ENCODE measurements around the gene OAS2.
"Not testable (repeated sequence)": the region's sequence is repeated elsewhere in the genome, so short reads cannot be mapped to it uniquely, and the experiment has no call there.

Gene OAS2

DNA sequence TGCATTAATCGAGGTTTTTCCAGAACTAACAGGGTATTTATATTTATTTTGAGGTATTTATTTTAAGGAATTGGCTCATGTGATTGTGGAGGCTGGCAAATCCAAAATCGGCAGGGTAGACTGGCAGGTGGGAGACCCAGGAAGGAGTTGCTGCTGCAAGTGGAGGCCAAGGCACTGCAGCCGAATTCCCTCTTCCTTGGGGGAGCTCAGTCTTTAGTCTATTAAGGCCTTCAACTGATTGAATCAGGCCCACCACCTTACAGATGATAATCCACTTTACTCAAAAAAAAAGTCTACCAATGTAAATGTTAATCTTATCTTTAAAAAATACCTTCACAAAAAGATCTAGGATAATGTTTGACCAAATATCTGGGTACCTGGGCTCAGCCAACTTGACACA lies 1.2 kb upstream of the OAS2 start:
- no peak for DNase-seq
- in situ Hi-C loops (cut with MboI; ENCODE audit: low pct_unique_long_range_greater_than_20kb, low sequenced_read_pairs), result no loop called here

DNA sequence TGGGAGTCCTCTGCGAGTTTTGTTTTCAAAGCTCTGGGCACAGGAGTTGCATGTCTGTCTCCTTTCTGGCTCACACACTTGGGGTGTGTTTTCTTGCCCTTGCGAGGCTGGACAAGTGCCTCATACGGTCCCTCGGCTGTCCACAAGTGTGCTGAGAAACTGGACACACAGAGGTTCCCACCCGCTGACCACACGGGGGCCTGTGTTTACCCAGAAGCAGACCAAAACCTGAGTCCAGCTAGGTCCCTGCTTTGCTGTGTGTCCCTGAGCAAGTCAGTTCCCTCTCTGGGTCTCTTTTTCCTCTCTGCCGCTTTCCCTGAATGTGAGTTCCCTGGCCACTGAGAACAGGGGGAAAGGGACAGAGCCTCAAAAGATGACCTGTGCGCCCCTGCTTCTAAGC lies 678 bp upstream of the OAS2 start:
- in situ Hi-C loops (cut with MboI; ENCODE audit: low pct_unique_long_range_greater_than_20kb, low sequenced_read_pairs), result no loop called here
- DNase-seq, result no peak

DNA sequence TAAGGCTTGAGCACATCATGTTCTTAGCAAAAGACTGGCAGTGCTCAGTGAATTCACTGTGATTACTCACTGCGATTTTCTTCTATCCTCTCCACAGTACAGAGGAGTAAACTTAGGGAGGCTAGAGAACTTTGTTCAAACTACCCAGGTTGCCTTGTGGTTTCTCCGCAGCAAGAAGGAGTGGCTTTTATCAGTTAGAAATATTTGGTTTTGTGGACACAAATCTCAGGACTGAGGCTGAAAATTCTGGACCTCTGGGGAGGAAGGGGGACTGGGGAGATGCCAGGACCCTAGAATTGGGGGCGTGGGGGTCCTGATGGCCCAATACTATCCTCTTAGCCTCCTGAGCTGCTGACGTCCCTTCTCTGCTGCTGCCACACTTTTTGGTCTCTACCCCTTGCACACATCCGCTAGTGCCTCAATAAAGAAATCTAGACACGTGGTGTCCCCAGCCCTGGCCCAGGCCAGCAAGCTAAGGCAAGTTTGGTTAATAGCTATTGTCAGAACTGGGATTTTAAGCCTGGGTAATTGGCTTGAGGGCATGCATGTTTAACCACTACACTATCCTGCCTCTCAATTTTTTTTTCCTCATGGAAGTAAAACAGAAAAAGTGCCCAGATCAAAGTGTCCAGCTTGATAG lies 842 bp downstream of the OAS2 start:
- no peak for DNase-seq
- in situ Hi-C loops (cut with MboI; ENCODE audit: low pct_unique_long_range_greater_than_20kb, low sequenced_read_pairs), result no loop called here

DNA sequence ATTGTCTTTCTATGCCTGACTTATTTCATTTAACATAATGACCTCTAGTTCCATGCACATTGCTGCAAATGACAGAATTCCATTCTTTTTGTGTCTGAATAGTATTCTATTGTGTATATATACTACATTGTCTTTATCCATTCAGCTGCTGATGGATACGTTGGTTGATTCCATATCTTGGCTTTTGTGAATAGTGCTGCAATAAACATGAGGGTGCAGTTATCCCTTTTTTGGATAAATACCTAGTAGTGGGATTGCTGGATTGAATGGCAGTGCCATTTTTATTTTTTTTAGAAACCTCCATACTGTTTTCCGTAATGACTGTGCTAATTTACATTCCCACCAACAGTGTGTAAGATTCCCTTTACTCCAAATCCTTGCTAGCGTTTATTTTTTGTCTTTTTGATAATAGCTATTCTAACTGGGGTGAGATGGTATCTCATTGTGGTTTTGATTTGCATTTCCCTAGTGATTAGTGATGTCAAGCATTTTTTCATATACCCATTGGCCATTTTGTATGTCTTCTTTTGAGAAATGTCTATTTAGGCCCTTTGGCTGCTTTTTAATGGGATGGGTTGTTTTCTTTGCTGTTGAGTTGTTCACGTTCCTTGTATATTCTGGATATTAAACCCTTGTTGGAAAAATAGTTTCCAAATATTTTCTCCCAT lies 2.3 kb downstream of the OAS2 start:
- no peak for DNase-seq
- in situ Hi-C loops (cut with MboI; ENCODE audit: low pct_unique_long_range_greater_than_20kb, low sequenced_read_pairs), result no loop called here

DNA sequence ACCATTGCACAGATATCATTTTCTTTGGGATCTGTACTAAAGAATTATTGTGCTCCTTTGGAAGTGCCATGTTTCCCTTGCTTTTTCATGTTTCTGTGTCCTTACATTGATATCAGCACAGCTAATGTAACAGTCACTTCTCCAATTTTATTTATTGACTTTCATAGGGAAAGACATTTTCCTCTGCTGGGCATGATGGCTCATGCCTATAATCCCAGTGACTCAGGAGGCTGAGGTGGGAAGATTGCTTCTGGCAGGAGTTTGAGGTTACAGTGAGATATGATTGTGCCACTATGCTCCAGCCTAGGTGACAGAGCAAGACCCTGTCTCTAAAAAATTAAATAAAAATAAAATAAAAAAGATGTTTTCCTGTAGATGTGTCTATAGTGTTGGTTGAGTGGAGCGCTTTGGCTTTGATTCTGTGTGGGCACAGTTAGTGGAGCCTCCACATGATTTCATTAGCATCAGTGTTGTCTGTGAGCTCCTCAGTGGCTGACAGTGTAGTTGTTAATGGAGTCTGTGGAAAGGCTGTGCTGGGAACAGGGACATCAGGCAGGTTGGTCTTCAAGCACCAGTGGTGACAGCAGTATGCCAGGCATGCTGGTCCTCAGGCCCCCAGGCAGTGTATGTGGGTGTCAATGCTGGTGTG lies 7.4 kb downstream of the OAS2 start:
- in situ Hi-C loops (cut with MboI; ENCODE audit: low pct_unique_long_range_greater_than_20kb, low sequenced_read_pairs), result no loop called here
- no peak for DNase-seq

DNA sequence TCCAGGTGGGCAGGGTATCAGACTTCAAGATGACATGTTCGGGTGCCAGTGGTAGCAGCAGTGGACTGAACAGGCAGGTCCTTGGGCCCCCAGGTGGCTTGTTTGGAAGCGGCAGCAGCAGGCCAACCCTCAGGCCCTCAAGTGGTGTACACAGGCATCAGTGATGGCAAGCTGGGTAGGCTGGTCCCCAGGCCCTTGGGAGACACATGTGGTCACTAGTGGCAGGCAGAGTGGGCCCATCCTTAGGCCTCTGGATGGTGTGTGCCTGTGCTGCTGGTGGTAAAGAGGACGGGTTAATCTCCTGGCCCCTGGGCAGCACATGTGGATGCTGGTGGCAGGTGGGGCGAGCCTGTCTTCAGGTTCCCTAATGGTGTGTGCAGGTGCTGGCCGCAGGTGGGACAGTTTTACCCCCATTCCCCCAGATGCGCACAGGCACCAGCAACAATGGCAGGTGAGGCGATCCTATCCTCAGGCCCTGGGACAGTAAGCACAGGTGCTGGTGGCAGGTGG lies 8.0 kb downstream of the OAS2 start:
- in situ Hi-C loops (cut with MboI; ENCODE audit: low pct_unique_long_range_greater_than_20kb, low sequenced_read_pairs), result no loop called here
- DNase-seq, result no peak

DNA sequence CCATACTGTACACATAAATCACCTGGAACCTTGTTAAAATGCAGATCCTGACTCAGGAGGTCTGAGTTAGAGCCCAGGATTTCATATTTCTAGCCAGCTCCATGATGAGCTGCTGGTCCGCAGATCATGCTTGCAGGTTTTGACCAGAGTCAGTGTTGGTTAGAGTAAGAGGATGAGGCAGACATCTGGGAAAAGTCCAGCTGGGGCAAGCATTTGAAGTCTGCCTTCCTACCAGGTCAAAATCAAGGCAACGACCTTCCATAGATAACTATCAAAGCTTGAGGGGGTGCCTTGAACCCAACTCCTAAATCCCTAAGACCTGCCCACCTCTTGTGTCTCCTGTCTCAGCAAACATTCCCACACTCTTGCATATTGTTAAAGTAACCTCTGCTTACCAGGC lies 9.2 kb downstream of the OAS2 start:
- in situ Hi-C loops (cut with MboI; ENCODE audit: low pct_unique_long_range_greater_than_20kb, low sequenced_read_pairs), result no loop called here

DNA sequence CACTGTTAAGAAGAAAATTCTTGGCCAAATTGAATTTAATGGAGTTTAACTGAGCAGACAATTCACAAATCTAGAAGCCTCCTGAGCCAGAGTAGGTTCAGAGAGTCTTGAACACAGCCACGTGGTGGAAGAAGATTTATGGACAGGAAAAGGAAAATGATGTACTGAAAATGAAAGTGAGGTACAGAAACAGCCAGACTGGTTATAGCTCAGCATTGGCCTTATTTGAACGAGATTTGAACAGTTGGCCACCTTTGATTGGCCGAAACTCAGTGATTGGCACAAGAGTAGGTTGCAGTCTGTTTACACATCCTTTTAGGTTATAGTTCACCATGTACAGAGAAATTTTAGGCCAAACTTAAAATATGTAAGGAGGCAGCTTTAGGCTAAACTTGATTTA lies 9.9 kb downstream of the OAS2 start:
- no peak for DNase-seq
- in situ Hi-C loops (cut with MboI; ENCODE audit: low pct_unique_long_range_greater_than_20kb, low sequenced_read_pairs), result no loop called here

More for the DNA sequence above, 9.2 kb downstream of the OAS2 start:
- no peak for DNase-seq

DNA sequence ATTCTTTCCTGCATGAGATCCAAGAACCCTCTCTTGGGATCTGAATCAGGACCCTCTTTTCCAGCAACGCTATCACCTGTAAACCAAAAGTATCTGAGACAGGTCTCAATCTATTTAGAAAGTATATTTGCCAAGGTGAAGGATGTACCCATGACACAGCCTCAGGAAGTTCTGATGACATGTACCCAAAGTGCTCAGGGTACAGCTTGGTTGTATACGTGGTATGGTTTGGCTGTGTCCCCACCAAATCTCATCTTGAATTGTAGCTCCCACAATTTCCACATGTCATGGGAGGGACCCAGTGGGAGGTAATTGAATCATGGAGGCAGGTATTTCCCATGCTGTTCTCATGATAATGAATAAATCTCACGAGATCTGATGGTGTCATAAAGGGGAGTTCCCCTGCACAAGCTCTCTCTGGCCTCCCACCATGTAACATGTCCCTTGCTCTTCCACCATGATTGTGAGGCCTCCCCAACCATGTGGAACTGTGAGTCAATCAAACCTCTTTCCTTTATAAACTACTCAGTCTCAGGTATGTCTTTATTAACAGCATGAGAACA lies 10.6 kb downstream of the OAS2 start:
- in situ Hi-C loops (cut with MboI; ENCODE audit: low pct_unique_long_range_greater_than_20kb, low sequenced_read_pairs); DNase-seq: not testable (repeated sequence)

DNA sequence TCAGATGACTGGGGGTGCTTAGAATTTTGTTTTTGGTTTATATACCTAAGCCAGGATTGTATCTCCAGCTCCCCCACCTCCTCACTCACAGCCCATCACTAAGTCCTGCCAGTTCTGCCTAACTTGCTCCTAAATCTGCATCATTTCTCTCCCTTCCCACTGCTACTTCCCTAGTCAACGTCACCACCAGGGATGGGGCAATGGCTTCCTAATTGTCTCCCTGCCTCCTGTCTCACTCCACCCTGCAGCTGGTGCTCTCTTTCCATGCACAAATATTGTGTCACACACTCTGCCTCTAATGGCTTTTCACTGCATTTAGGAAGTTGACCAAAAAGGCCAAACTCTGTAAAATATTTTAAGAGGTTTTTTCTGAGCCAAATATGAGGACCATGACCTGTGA lies 11.5 kb downstream of the OAS2 start:
- DNase-seq, result no peak
- in situ Hi-C loops (cut with MboI; ENCODE audit: low pct_unique_long_range_greater_than_20kb, low sequenced_read_pairs), result no loop called here

DNA sequence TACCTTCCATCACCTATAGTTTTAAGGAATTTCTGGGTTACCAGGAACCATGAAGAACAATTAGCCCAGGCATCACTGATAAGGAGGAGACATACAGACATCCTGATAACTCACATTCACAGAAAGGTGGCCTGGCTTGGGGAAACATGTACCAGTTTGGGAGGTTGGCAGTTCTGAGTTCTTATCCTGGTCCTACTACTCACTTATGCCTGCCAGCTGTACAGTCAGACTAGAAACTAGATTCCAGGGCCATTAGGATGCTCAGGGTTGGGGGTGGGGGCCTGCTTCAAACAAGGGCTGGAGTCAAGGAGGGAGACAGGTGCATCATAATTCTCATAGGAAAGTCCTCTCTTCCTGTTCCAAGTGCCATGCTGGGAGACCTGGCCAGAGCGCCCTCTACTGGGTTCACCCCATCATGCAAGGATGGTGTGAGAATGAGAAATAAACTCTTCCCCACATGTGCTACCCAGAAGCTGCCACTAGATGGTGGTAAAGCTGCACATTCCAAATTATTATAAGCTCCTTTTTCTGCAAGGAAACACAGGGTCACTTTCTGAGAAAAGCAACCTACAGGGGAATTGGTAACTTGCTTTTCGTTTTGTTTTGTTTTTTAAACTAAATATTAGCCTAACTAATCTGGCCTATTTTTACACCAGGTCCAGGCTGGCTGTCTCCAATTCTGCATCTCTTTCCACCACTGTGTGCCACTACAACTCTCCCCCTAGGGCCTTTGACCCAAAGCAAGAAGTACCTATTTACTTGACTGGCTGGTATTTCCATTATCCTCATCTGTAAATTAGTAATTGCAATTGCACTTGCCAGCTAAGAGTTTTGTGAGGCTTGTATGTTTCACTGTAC lies 14.5 kb downstream of the OAS2 start:
- peak; percentile 90 for DNase-seq
- in situ Hi-C loops (cut with MboI; ENCODE audit: low pct_unique_long_range_greater_than_20kb, low sequenced_read_pairs), result no loop called here

DNA sequence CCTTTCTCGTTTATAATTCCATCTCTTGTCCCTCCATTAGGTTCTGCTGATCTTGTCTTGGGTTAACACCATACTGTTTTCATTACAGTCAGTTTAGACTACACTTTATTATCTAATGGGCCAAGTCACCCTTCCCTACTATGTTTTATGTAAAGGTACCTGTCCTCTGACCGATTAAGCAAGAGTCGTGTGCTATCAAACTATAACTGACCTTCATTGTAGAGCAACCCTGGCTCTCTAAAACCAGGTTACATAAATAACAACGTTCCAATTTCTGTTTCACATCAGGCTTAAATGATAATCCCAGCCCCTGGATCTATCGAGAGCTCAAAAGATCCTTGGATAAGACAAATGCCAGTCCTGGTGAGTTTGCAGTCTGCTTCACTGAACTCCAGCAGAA lies 16.7 kb downstream of the OAS2 start:
- DNase-seq, result no peak
- in situ Hi-C loops (cut with MboI; ENCODE audit: low pct_unique_long_range_greater_than_20kb, low sequenced_read_pairs), result no loop called here

DNA sequence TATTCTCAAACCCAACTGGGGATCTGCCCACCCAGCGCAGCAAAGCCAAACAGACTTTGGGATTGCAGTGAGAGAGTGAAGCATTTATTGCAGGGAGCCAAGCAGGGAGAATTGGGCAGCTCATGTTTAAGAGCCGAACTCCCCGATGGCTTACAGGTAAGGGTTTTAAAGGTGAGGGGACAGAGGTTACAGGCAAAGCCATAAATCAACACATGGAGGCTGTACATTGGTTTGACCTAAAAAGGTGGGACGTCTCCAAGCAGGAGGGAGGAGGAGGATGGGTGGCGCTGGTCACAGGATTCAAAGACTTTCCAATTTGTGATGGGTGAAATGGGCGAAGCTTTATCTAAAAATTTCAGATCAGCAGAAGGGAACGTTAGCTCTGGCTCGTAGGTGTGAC lies 18.2 kb downstream of the OAS2 start:
- DNase-seq, result no peak
- in situ Hi-C loops (cut with MboI; ENCODE audit: low pct_unique_long_range_greater_than_20kb, low sequenced_read_pairs), result no loop called here

DNA sequence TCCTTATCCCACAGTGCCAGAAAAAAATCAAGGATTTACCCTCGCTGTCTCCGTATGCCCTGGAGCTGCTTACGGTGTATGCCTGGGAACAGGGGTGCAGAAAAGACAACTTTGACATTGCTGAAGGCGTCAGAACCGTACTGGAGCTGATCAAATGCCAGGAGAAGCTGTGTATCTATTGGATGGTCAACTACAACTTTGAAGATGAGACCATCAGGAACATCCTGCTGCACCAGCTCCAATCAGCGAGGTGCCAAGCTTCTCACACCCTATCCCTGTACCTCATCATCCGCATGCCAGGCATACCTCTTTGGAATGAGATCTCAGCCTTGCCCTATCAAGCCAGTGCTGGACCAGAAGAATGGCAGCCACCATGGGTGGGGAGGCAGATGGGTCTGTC lies 19.2 kb downstream of the OAS2 start:
- in situ Hi-C loops (cut with MboI; ENCODE audit: low pct_unique_long_range_greater_than_20kb, low sequenced_read_pairs), result no loop called here
- DNase-seq, result no peak

DNA sequence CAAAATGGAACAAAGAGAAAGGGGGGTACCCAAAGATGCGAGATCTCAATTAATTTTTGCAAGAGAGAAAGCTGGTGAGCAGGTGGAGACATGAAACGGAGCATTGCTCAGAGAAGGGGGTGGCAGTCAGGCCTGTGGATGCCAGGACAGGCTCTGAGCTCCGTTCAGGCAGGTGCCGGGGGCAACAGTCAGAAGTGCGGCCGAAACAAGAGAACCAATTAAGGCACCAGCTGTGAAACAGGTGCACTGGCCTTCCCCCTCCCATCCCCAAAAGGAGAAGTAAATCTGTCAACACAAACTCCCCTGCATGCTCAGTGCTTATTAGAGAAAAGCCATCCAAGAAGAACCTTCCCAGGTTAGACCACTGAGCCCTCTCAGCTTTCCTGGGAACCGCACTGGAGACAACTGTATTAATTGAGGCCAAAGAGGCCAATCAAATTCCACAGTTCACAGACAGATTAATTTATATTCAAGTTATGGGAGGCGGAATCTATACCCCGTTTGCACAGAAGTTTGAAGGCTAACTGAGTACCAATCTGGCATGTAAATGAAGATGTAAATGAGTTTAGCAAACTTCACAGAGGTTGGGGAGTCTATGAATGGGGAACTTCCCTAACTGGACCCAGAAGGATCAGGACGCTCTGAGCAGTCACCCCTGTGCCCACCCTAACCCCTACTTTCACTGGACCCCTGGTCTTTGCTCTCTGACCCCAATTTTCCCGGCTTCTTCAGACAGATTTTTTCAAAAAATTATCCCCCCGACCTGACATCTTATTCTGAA lies 20.9 kb downstream of the OAS2 start:
- no peak for DNase-seq
- in situ Hi-C loops (cut with MboI; ENCODE audit: low pct_unique_long_range_greater_than_20kb, low sequenced_read_pairs), result no loop called here

DNA sequence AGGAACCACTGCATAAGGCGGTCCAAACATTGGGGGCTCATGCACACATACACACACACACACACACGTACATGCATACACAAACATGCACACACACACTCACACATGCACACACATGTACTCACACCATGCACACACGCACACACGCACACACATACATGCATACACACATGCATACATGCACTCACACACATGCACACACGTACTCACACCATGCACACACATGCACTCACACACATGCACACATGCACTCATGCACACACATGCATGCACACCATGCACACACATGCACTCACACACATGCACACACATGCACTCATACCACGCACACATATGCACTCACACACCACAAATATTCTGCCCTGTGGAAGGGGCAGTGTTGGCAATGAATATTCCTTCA lies 22.1 kb downstream of the OAS2 start:
- DNase-seq, result no peak
- in situ Hi-C loops (cut with MboI; ENCODE audit: low pct_unique_long_range_greater_than_20kb, low sequenced_read_pairs), result no loop called here

DNA sequence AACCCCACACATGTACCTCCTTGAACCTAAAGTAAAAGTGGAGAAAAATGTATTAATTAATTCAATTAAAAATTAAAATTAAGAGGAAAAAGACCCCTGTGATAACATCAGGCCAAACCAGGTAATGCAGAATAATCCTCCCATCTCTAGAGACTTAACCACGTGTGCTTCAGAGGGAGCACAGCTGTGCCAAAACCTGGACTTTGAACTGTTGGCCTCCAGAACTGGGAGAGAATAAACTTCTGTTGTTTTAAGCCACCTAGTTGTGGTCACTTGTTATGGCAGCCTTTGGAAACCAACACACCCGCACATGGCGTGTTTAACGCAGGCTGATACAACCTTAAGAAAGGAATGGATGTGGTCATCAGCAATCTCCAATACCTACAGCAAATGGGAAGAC lies 23.8 kb downstream of the OAS2 start:
- in situ Hi-C loops (cut with MboI; ENCODE audit: low pct_unique_long_range_greater_than_20kb, low sequenced_read_pairs), result no loop called here
- DNase-seq, result no peak

DNA sequence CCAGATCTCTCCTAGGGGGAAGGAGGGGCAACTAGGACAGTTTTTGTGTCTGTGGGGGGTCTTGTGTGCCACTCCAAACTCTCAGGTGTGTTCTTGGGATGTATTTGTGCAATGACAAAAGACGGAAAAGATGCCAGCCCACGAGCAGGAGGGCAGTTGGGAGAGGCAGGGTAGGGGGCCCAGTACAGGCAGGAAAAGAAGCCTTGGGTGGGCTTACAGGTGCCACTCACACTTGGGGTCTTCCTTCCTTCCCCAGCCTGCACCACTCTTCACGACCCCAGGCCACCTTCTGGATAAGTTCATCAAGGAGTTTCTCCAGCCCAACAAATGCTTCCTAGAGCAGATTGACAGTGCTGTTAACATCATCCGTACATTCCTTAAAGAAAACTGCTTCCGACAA lies 24.4 kb downstream of the OAS2 start:
- in situ Hi-C loops (cut with MboI; ENCODE audit: low pct_unique_long_range_greater_than_20kb, low sequenced_read_pairs), result no loop called here
- DNase-seq, result no peak

DNA sequence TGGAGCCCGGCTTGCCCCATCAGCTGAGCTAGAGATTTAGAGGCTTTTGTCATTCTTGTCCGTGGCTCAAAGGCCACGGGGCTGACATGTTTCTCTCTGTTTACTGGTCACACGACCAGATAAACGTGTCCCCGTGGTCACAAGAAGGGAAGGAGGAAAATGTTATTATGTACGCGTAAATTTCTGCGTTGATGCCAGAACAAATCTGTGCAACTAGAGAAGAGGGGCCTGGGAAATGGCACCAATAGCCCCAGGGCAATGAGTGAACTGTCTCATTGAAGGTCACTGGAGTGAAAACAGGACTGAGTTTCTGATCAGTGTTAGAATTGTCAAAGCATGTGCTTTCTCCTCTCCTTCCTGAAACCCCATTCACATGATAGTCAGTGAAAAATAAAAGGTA lies 25.3 kb downstream of the OAS2 start:
- no peak for DNase-seq
- in situ Hi-C loops (cut with MboI; ENCODE audit: low pct_unique_long_range_greater_than_20kb, low sequenced_read_pairs), result no loop called here

Data from KBM-7 (cell line).